RWPE1 (cell line): Measurements from ENCODE around the gene EPO.
"Not testable (repeated sequence)": the region's sequence is repeated elsewhere in the genome, so short reads cannot be mapped to it uniquely, and the experiment has no call there.

Experiments
- CTCF ChIA-PET: fragments of 350-600 bp; sonication (Branson Sonifier 250); formaldehyde crosslinking; extraction: SDS; loops from one replicate; lab custom pipeline; 2021; lab: Yijun Ruan, JAX
- POLR2A ChIA-PET: fragments of 400-600 bp; formaldehyde crosslinking; extraction: SDS; loops from one replicate; lab custom pipeline; 2020; ENCODE audit warnings: antibody characterized with exemption; ENCODE audit not compliant: low non-redundant PET; lab: Yijun Ruan, JAX
- DNase-seq: peaks from one replicate; pipeline ENCODE4 v3.0.0; 2012; ENCODE audit warnings: low spot score
- H3K27ac ChIP-seq: fragments of 450-650 bp; 2 replicates; pipeline ENCODE4 v1.5.1; 2017
- CTCF ChIP-seq: fragments of 450-650 bp; conservative IDR thresholded peaks from 2 replicates; pipeline ENCODE4 v1.5.1; 2017; ENCODE audit warnings: low read depth, mild to moderate bottlenecking

The EPO gene

GRCh38 chr7:100720671-100721504 is 620 bp downstream of the EPO start:
- TF ChIP-seq CTCF, result no peak
- CTCF ChIA-PET, result interaction anchor here (0.6 to 3.5 kb wide), 10 partner anchors 10 to 131 kb away, joined by 3 to 40 read pairs (median 5); partner anchors contain the start of genes EPHB4 and SLC12A9

GRCh38 chr7:100721505-100721812 is 1.2 kb downstream of the EPO start:
- TF ChIP-seq CTCF, result no peak
- CTCF ChIA-PET, result interaction anchor here (0.6 to 3.5 kb wide), 2 partner anchors 128 to 131 kb away, joined by 5 to 40 read pairs; partner anchors contain the start of gene SLC12A9
- DNase-seq, result no peak
- H3K27ac ChIP-seq, result no peak overlapping the region
- POLR2A ChIA-PET, result no interaction called here

More at GRCh38 chr7:100720671-100721504, 620 bp downstream of the EPO start:
- POLR2A ChIA-PET, result no interaction called here
- no peak for DNase-seq
- H3K27ac ChIP-seq, result no peak overlapping the region

GRCh38 chr7:100722480-100723212 is 2.4 kb downstream of the EPO start:
- POLR2A ChIA-PET, result no interaction called here
- CTCF ChIA-PET, result interaction anchor here (0.6 to 0.8 kb wide), 3 partner anchors 43 to 912 kb away, joined by 3 to 5 read pairs (median 3); partner anchors contain the start of gene SLC12A9
- TF ChIP-seq CTCF, result no peak
- no peak overlapping the region for H3K27ac ChIP-seq
- no peak for DNase-seq

GRCh38 chr7:100723732-100724275 is 3.5 kb downstream of the EPO start:
- ChIA-PET POLR2A (no interaction called here), CTCF (interaction anchor here (0.6 kb wide), 1 partner anchor 59 kb away, joined by 4 read pairs; no protein-coding TSS in a partner anchor)
- no peak for DNase-seq
- H3K27ac ChIP-seq, result no peak overlapping the region
- TF ChIP-seq CTCF, result no peak

- DNase-seq, H3K27ac ChIP-seq, POLR2A ChIA-PET: not testable (repeated sequence)
- CTCF ChIA-PET, result interaction anchor here (0.9 to 1.9 kb wide), 3 partner anchors 40 to 128 kb away, joined by 4 to 7 read pairs (median 5); partner anchors contain the start of gene SLC12A9
Observed at GRCh38 chr7:100724364-100724763, 4.1 kb downstream of the EPO start.

- no peak for TF ChIP-seq CTCF
- DNase-seq, result no peak
- ChIA-PET CTCF (interaction anchor here (0.7 to 1.0 kb wide), 3 partner anchors 42 to 276 kb away, joined by 3 read pairs; no protein-coding TSS in a partner anchor), POLR2A (interaction anchor here (1.2 kb wide), 1 partner anchor 18 kb away, joined by 5 read pairs; no protein-coding TSS in a partner anchor)
- H3K27ac ChIP-seq, result peak overlapping the region; percentile 12; the same call in 1 of the 2 replicates
Observed at GRCh38 chr7:100726996-100727761, 6.9 kb downstream of the EPO start.
